ENCODE measurements around the gene SNAI3.

SNAI3 gene

DNA sequence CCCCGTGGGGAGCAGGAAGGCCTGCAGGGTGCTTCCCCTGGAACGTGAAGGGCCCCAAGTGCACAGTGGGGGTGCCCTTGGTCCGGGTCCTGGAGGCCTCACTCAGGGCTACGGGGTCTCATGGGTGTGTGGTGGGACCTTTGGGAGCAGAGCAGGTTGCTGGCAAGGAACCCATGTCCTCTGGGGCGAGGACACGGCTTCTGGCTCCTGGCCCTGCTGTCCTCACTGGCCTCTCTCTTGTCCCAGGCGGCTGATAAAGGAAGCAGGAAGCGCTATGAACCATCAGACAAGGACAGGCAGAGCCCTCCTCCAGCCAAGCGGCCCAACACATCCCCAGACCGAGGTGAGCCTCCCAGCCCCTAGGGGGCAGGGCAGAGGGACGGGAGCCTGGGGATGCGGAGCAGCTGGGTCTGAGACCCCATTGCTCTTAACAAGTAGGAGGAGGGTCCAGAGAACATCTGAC lies 57.8 kb downstream of the SNAI3 start:
- H3K4me3 ChIP-seq (ENCODE audit: low read depth, low read length), result no peak overlapping the region
- TF ChIP-seq, protein P1, sequence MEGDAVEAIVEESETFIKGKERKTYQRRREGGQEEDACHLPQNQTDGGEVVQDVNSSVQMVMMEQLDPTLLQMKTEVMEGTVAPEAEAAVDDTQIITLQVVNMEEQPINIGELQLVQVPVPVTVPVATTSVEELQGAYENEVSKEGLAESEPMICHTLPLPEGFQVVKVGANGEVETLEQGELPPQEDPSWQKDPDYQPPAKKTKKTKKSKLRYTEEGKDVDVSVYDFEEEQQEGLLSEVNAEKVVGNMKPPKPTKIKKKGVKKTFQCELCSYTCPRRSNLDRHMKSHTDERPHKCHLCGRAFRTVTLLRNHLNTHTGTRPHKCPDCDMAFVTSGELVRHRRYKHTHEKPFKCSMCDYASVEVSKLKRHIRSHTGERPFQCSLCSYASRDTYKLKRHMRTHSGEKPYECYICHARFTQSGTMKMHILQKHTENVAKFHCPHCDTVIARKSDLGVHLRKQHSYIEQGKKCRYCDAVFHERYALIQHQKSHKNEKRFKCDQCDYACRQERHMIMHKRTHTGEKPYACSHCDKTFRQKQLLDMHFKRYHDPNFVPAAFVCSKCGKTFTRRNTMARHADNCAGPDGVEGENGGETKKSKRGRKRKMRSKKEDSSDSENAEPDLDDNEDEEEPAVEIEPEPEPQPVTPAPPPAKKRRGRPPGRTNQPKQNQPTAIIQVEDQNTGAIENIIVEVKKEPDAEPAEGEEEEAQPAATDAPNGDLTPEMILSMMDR (IDR thresholded peaks at IDR 0.05; ENCODE audit: control insufficient read depth, extremely low read depth, insufficient read depth), result peak; percentile 35
- peak; percentile 38 for DNase-seq (ENCODE audit: low read depth)
